Heart left ventricle (tissue), 16 donors: ENCODE data around the gene PRPF19. TPM values are rescaled to one million over a fixed set of nuclear protein-coding genes. Genes with fewer than 3 reads are reported as not detected.

Experiments used
- ATAC-seq, 4 donors: fragments of 200-7000 bp; cut with Tn5 transposase; one replicate each; pipeline ENCODE4 v1.9.1; 2020 to 2022; ENCODE audit warnings: moderate library complexity in 4 of 4, mild to moderate bottlenecking in 3 of 4, moderate number of reproducible peaks in 1 of 4
- DNase-seq, 5 donors: peaks; one replicate each; pipeline ENCODE4 v3.0.0-alpha.2; 2020
- H3K27ac ChIP-seq, 12 donors: fragments of 200-600 bp; sonication (generic) in 4 of 12; one replicate each; pipeline versions ENCODE4 v1.5.0 to v1.8.0; 2016 to 2022; ENCODE audit warnings: mild to moderate bottlenecking in 2 of 12
- H3K27me3 ChIP-seq, 9 donors: fragments of 200-600 bp; sonication (generic) in 2 of 9; one replicate each; pipeline versions ENCODE4 v1.5.1 to v1.8.0; 2016 to 2022; ENCODE audit warnings: mild to moderate bottlenecking in 3 of 9
- H3K36me3 ChIP-seq, 9 donors: fragments of 200-600 bp; sonication (generic) in 2 of 9; one replicate each; pipeline versions ENCODE4 v1.5.0 to v1.8.0; 2018 to 2022; ENCODE audit warnings: mild to moderate bottlenecking in 2 of 9
- H3K4me1 ChIP-seq, 12 donors: fragments of 200-600 bp; sonication (generic) in 4 of 12; one replicate each; pipeline versions ENCODE4 v1.5.0 to v1.8.0; 2016 to 2022; ENCODE audit warnings: mild to moderate bottlenecking in 3 of 12
- H3K4me3 ChIP-seq, 12 donors: fragments of 200-600 bp; sonication (generic) in 4 of 12; one replicate each; pipeline versions ENCODE4 v1.5.0 to v1.8.0; 2017 to 2022; ENCODE audit warnings: mild to moderate bottlenecking in 9 of 12, moderate library complexity in 4 of 12
- H3K9me3 ChIP-seq, 12 donors: fragments of 200-600 bp; sonication (generic) in 4 of 12; one replicate each; pipeline versions ENCODE4 v1.5.0 to v1.8.0; 2016 to 2022; ENCODE audit warnings: mild to moderate bottlenecking in 1 of 12
- POLR2A ChIP-seq, 2 donors: fragments of 450-650 bp; IDR thresholded peaks; one replicate each; pipeline ENCODE4 v1.6.1; 2017; ENCODE audit warnings: antibody characterized with exemption in 2 of 2, mild to moderate bottlenecking in 2 of 2, moderate library complexity in 2 of 2
- WGBS, 4 donors: extraction: QIAGEN DNeasy Blood & Tissue Kit in 2 of 4; methylation state at CpG; one replicate each; pipeline versions ENCODE4 v1.1.5 to v1.1.7; 2013 to 2018; 5-methylcytosine and 5-hydroxymethylcytosine counted together
- intact Hi-C, 10 donors: fragments of 100-400 bp; cut with DNase I; formaldehyde crosslinking; loops; one replicate each; pipeline versions ENCODE4 v1.11.1 to v1.14.2; 2022
- polyA plus RNA-seq, 2 donors: library from polyadenylated mRNA; stranded (reverse); fragments of 200-250 nt; gene quantifications; one replicate each; pipeline ENCODE4 v1.2.3, GENCODE V29; 2013
- total RNA-seq, 9 donors: library from RNA; depleted of rRNA in 2 of 9; stranded (reverse); fragments of >200 nt in 2 of 9; fragmentation: NEBNext Ultra II Directional in 3 of 9; extraction: Animal tissue kit (Norgen Biotek cat#: 25700) in 3 of 9; gene quantifications; one replicate each; pipeline versions ENCODE4 v1.1.0 to v1.2.4, GENCODE V29; 2016 to 2023
- TF ChIP-seq, protein P1 (sequence below), 12 donors: fragments of 200-600 bp; sonication (generic) in 4 of 12; IDR thresholded peaks; one replicate each; pipeline versions ENCODE4 v1.5.0 to v1.8.0; 2018 to 2022; ENCODE audit warnings: antibody characterized with exemption in 12 of 12, mild to moderate bottlenecking in 5 of 12
- donor health status: ischemic (EF 13 %, LVEDD 7.1; RV severe dilation, severe dysfunction).
- donor health status: healthy with polysubstance abuse.
- donor health status: DM: no; HTN: yes; CAD: no.
- donor health status: DM: no; HTN: no; CAD: no.
- donor health status: ischemic (EF 25% LVEDD 6.9; RV normal size, moderate dysfunction).
- donor health status: ischemic (EF 25% LVEDD 5.7; RV mildly dilated, moderate dysfunction).
- donor health status: healthy.
- donor health status: DM: yes; HTN: yes; CAD: no.
- donor health status: ischemic (EF 35%, LVEDD 5.7; RV mildly dilated, moderate dysfunction).
- donor health status: nonischemic (EF 11% LVEDD 7.7; RV severe dilation, severe dysfunction).
- donor health status: DM: yes; HTN: yes; CAD: no.
- donor health status: PGD.
- donor health status: ischemic (EF 29% LVEDD 5.4; RV normal size, mild dysfunction).
- donor health status: nonischemic (EF 23%, LVEDD 6.1; RV moderate dilation, normal function).

PRPF19 gene
- total and polyA plus RNA-seq, 11 donors: 30.8 to 72.0 (median 40.8) TPM

GRCh38 chr11:60897496-60897895, 8.9 kb downstream of the PRPF19 start:
- intact Hi-C loops: loop anchor here in 8 of 10 donors (5.0 kb wide), 4 partner anchors 65 to 125 kb away; no protein-coding TSS in a partner anchor
- TF ChIP-seq, protein P1, sequence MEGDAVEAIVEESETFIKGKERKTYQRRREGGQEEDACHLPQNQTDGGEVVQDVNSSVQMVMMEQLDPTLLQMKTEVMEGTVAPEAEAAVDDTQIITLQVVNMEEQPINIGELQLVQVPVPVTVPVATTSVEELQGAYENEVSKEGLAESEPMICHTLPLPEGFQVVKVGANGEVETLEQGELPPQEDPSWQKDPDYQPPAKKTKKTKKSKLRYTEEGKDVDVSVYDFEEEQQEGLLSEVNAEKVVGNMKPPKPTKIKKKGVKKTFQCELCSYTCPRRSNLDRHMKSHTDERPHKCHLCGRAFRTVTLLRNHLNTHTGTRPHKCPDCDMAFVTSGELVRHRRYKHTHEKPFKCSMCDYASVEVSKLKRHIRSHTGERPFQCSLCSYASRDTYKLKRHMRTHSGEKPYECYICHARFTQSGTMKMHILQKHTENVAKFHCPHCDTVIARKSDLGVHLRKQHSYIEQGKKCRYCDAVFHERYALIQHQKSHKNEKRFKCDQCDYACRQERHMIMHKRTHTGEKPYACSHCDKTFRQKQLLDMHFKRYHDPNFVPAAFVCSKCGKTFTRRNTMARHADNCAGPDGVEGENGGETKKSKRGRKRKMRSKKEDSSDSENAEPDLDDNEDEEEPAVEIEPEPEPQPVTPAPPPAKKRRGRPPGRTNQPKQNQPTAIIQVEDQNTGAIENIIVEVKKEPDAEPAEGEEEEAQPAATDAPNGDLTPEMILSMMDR (IDR thresholded peaks at IDR 0.05): no peak
- no peak for TF ChIP-seq POLR2A (IDR thresholded peaks at IDR 0.05)

GRCh38 chr11:60895687-60896086, 10.7 kb downstream of the PRPF19 start:
- 89 to 91% (median 90%) methylated on average over 5 of the region's 5 CpGs for WGBS, 4 donors
- intact Hi-C loops: loop anchor here in 8 of 10 donors (5.0 kb wide), 4 partner anchors 63 to 123 kb away; no protein-coding TSS in a partner anchor
- H3K36me3 ChIP-seq: peaks cover 4 to 91% (median 83%) of the 10 kb centered on the region in 9 donors
- H3K27ac ChIP-seq: no peak overlapping the region
- no peak overlapping the region for H3K4me3 ChIP-seq
- no peaks in the 10 kb centered on the region for H3K27me3 ChIP-seq
- peaks cover 0 to 15% (median 4%) of the 10 kb centered on the region in 12 donors for H3K4me1 ChIP-seq
- no peaks in the 10 kb centered on the region for H3K9me3 ChIP-seq
- ATAC-seq: no peak
- DNase-seq: no peak
- TF ChIP-seq, protein P1 (IDR thresholded peaks at IDR 0.05): no peak
- TF ChIP-seq POLR2A (IDR thresholded peaks at IDR 0.05): no peak

More at GRCh38 chr11:60897496-60897895, 8.9 kb downstream of the PRPF19 start:
- Histone ChIP-seq H3K27ac (no peak overlapping the region), H3K27me3 (no peaks in the 10 kb centered on the region), H3K36me3 (peaks cover 4 to 100% (median 98%) of the 10 kb centered on the region in 9 donors), H3K4me1 (peaks cover 0 to 7% (median 0%) of the 10 kb centered on the region in 12 donors), H3K9me3 (no peaks in the 10 kb centered on the region), H3K4me3 (no peak overlapping the region)
- no peak for ATAC-seq
- WGBS, 4 donors: 86 to 98% (median 94%) methylated on average over 4 of the region's 4 CpGs
- DNase-seq: no peak

GRCh38 chr11:60891103-60891741, 15.2 kb downstream of the PRPF19 start:
- intact Hi-C loops: loop anchor here in 1 of 10 donors (2.0 kb wide), 1 partner anchor 56 kb away; no protein-coding TSS in a partner anchor
- peak in 3 of 4 donors; percentile 8 to 38 (median 32) for ATAC-seq
- no peaks in the 10 kb centered on the region for H3K9me3 ChIP-seq
- no peaks in the 10 kb centered on the region for H3K27me3 ChIP-seq
- peak overlapping the region in 11 of 12 donors; percentile 20 to 59 (median 49) for H3K27ac ChIP-seq
- H3K36me3 ChIP-seq: peaks cover 0 to 53% (median 48%) of the 10 kb centered on the region in 9 donors
- H3K4me3 ChIP-seq: no peak overlapping the region
- 66 to 71% (median 69%) methylated on average over 7 of the region's 7 CpGs for WGBS, 4 donors
- TF ChIP-seq POLR2A (IDR thresholded peaks at IDR 0.05): no peak
- TF ChIP-seq, protein P1 (IDR thresholded peaks at IDR 0.05): no peak
- peak in 3 of 5 donors; percentile 60 to 74 (median 64) for DNase-seq
- peaks cover 0 to 23% (median 12%) of the 10 kb centered on the region in 12 donors for H3K4me1 ChIP-seq

DNA sequence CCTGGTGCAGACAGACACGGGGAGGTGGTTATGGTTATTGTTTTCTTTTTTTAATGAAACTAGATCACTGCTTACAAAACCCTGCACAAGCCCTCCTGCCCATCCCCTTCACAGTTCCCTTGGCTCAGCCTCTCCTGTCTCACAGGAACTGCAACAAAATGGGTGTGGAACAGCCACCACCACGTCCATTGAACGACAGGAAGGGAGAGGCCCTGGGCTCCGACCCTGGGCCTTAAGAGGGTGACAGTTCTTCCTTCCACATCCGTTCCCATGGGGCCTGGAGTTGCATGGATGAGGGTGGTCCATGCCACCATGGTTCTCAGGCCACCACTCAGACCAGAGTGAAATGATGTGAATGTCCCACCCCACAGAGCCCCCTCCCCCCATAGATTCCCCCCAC, 15.7 kb downstream of the PRPF19 start:
- H3K27ac ChIP-seq: peak overlapping the region in 9 of 12 donors; percentile 49 to 64 (median 54)
- H3K4me3 ChIP-seq: no peak overlapping the region
- WGBS, 4 donors: 22 to 56% (median 55%) methylated on average over 5 of the region's 5 CpGs
- intact Hi-C loops: loop anchor here in 1 of 10 donors (2.0 kb wide), 1 partner anchor 56 kb away; no protein-coding TSS in a partner anchor
- no peak for TF ChIP-seq POLR2A (IDR thresholded peaks at IDR 0.05)
- TF ChIP-seq, protein P1 (IDR thresholded peaks at IDR 0.05): no peak
- no peaks in the 10 kb centered on the region for H3K9me3 ChIP-seq
- H3K36me3 ChIP-seq: peaks cover 0 to 48% (median 43%) of the 10 kb centered on the region in 9 donors
- H3K4me1 ChIP-seq: peaks cover 0 to 23% (median 12%) of the 10 kb centered on the region in 12 donors
- H3K27me3 ChIP-seq: no peaks in the 10 kb centered on the region
- ATAC-seq (peak; percentile 42 to 89 (median 62)), DNase-seq (peak in 1 of 5 donors; percentile 63)
